Measurements from ENCODE around the gene MIF4GD. TPM values are rescaled to one million over a fixed set of nuclear protein-coding genes. Genes with fewer than 3 reads are reported as not detected.
A peak's percentile ranks its signal among the peaks of the same experiment; 100 is the strongest.
"Not testable (repeated sequence)": the region's sequence is repeated elsewhere in the genome, so short reads cannot be mapped to it uniquely, and the experiment has no call there.

MIF4GD gene
- total RNA-seq, 2 experiments from 2014 or later, result 54.8 to 60.3 TPM

GRCh38 chr17:75301502-75302206 lies 30.6 kb upstream of the MIF4GD start:
- no peak overlapping the region for H3K27ac Mint-ChIP-seq
- POLR2A ChIA-PET, result interaction anchor here (0.8 to 1.2 kb wide), 2 partner anchors 13 to 31 kb away, joined by 3 read pairs; partner anchors contain the start of genes MIF4GD and SLC25A19
- DNase-seq, result no peak
- H3K4me1 Mint-ChIP-seq, result peaks cover 14% of the 10 kb centered on the region
- H3K27me3 Mint-ChIP-seq, result no peaks in the 10 kb centered on the region
- no peak overlapping the region for H3K4me3 Mint-ChIP-seq
- no peaks in the 10 kb centered on the region for H3K9me3 Mint-ChIP-seq
- CTCF ChIA-PET, result no interaction called here
- no peaks in the 10 kb centered on the region for H3K36me3 Mint-ChIP-seq (ENCODE audit: low read depth)

GRCh38 chr17:75301049-75301448 lies 30.0 kb upstream of the MIF4GD start:
- Mint-ChIP-seq H3K27ac (no peak overlapping the region), H3K27me3 (no peaks in the 10 kb centered on the region), H3K36me3 (ENCODE audit: low read depth) (no peaks in the 10 kb centered on the region), H3K4me1 (peaks cover 17% of the 10 kb centered on the region), H3K9me3 (no peaks in the 10 kb centered on the region), H3K4me3 (no peak overlapping the region)
- POLR2A ChIA-PET, result interaction anchor here (1.0 kb wide), 1 partner anchor 16 kb away, joined by 3 read pairs; no protein-coding TSS in a partner anchor
- CTCF ChIA-PET, result interaction anchor here (0.7 kb wide), 1 partner anchor 25 kb away, joined by 4 read pairs; no protein-coding TSS in a partner anchor
- DNase-seq, result no peak

DNA sequence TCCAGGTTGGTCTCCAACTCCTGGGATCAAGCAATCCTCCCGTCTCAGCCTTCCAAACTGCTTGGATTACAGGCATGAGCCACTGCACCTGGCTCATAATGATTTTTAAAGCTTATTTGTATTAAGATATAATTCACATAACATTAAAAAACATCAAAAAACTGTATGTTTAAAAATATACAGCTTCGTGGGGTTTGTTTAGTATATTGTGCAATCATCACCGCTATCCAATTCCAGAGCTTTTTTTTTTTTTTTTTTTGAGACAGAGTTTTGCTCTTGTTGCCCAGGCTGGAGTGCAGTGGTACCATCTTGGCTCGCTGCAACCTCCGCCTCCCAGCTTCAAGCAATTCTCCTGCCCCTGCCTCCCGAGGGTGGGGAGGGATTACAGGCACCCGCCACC lies 29.2 kb upstream of the MIF4GD start:
- ChIA-PET POLR2A (interaction anchor here (1.0 kb wide), 1 partner anchor 17 kb away, joined by 3 read pairs; no protein-coding TSS in a partner anchor), CTCF (interaction anchor here (0.7 to 1.0 kb wide), 2 partner anchors 11 to 26 kb away, joined by 4 to 6 read pairs; partner anchors contain the start of gene SLC25A19)
- Mint-ChIP-seq H3K9me3 (no peaks in the 10 kb centered on the region), H3K4me3 (no peak overlapping the region), H3K4me1 (peaks cover 25% of the 10 kb centered on the region), H3K36me3 (ENCODE audit: low read depth) (no peaks in the 10 kb centered on the region), H3K27me3 (no peaks in the 10 kb centered on the region), H3K27ac (no peak overlapping the region)
- DNase-seq, result no peak

DNA sequence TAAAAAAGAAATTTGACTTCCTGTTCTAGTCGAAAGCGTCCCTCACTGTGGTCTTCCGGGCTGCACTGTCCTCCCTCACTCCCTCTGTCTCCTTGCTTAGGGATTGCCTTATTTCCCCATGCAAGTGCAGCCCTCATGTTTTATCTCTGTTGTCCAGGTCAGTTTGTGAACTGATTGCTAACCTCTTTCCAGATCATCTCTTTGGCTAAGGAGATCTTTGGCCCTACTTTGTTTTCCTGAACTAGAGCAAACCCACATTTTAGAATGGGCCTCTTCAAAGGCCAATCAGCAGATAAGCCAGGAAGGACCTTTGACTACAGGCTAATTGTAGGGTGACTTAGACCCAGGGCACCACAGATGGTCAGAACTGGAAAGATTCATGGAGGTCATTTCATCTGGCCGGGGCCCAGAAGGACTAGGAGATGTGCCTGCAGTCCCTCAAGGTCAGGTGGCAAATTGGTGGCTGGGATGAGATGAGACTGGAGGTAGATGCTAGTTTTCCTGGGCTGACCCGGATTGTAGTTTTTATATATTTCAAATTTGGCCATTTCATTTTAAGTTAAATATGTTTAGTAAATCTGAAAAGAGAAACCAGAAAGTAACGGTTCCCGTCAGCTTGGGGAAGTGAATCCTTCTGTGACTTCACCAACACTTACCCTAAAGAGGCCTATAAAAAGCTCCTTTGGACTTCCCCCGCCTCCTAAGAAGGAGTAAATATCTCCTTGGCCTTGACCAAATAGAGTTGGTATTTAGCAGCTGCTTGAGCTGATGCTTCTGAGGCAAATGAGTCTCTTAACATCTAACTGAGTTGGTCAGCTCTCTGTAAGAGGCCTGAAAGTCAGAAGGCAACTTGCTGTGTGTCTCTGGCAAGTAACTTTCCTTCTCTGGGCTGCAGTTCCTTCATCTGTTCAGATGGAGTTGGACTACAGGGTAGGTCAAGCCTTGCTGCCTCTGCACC lies 24.4 kb upstream of the MIF4GD start:
- no peak for DNase-seq

DNA sequence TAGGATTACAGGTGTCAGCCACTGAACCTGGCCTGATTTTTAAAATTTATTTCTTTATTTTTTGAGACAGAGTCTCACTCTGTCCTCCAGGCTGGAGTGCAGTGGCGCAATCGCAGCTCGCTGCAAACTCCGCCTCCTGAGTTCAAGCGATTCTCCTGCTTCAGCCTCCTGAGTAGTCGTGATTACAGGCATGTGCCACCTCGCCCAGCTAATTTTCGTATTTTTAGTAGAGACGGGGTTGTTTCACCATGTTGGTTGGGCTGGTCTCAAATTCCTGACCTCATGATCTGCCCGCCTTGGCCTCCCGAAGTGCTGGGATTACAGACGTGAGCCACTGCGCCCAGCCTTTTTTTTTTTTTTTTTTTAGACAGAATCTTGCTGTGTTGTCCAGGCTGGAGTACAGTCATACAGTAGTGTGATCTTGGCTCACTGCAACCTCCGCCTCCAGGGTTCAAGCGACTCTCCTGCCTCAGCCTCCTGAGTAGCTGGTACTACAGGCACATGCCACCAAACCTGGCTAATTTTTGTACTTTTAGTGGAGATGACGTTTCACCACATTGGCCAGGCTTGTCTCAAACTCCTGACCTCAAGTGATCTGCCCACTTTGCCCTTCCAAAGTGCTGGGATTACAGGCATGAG lies 21.9 kb upstream of the MIF4GD start:
- H3K36me3 Mint-ChIP-seq (ENCODE audit: low read depth); H3K27me3 Mint-ChIP-seq; H3K4me3 Mint-ChIP-seq; H3K9me3 Mint-ChIP-seq; DNase-seq: not testable (repeated sequence)
- ChIA-PET POLR2A (interaction anchor here (0.6 to 1.0 kb wide), 3 partner anchors 18 to 22 kb away, joined by 3 to 4 read pairs (median 3); partner anchors contain the start of gene MIF4GD), CTCF (interaction anchor here (1.1 kb wide), 1 partner anchor 22 kb away, joined by 3 read pairs; the partner anchor contains the start of gene MIF4GD)
- peaks cover 44% of the 10 kb centered on the region for H3K4me1 Mint-ChIP-seq
- peak overlapping the region; percentile 10 for H3K27ac Mint-ChIP-seq

More for the DNA sequence above, 24.4 kb upstream of the MIF4GD start:
- H3K36me3 Mint-ChIP-seq (ENCODE audit: low read depth), result peaks cover 2% of the 10 kb centered on the region
- CTCF ChIA-PET, result interaction anchor here (0.6 to 2.8 kb wide), 9 partner anchors 25 to 458 kb away, joined by 3 to 22 read pairs (median 4); partner anchors contain the start of genes GRB2 and MIF4GD
- H3K4me3 Mint-ChIP-seq, result peak overlapping the region; percentile 46
- H3K4me1 Mint-ChIP-seq, result peaks cover 36% of the 10 kb centered on the region
- POLR2A ChIA-PET, result interaction anchor here (0.6 to 3.7 kb wide), 5 partner anchors 13 to 109 kb away, joined by 3 to 34 read pairs (median 4); partner anchors contain the start of genes GGA3, GRB2 and MIF4GD
- no peaks in the 10 kb centered on the region for H3K9me3 Mint-ChIP-seq
- peak overlapping the region; percentile 87 for H3K27ac Mint-ChIP-seq
- H3K27me3 Mint-ChIP-seq, result no peaks in the 10 kb centered on the region

DNA sequence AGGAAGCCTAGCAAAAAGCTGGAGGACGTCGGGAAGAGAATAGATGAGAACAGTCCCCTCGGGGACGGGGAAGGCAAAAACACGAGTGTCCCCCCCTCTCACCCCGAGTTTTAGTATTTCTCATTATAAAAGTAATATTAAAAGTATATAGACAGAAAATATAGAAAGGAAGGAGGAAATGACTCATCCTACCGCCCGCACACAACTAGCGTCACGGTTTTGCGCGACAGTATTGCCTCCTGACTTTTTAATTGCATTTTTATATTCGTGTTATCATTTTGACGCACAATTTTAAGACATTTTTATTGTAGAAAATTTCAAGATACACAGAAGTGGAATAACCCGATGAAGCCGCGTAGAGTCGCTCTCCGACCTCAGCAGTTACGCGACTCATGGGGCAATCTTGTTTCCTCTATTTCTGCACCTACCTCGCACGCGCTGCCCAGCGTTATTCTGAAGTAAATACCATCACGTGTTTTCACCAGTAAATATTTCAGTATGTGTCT lies 18.9 kb upstream of the MIF4GD start:
- H3K27ac Mint-ChIP-seq, result peak overlapping the region; percentile 100
- ChIA-PET CTCF (interaction anchor here (0.7 to 4.6 kb wide), 27 partner anchors 8 to 566 kb away, joined by 3 to 105 read pairs (median 5); partner anchors contain the start of genes CDR2L, GGA3, GRB2 and MIF4GD), POLR2A (interaction anchor here (0.6 to 4.2 kb wide), 36 partner anchors 8 to 651 kb away, joined by 3 to 124 read pairs (median 5); partner anchors contain the start of genes ATP5PD, FBF1, FDXR and GALK1)
- no peaks in the 10 kb centered on the region for H3K9me3 Mint-ChIP-seq
- no peaks in the 10 kb centered on the region for H3K27me3 Mint-ChIP-seq
- DNase-seq, result peak; percentile 80
- peaks cover 31% of the 10 kb centered on the region for H3K4me1 Mint-ChIP-seq
- peak overlapping the region; percentile 97 for H3K4me3 Mint-ChIP-seq
- H3K36me3 Mint-ChIP-seq (ENCODE audit: low read depth), result peaks cover 16% of the 10 kb centered on the region

DNA sequence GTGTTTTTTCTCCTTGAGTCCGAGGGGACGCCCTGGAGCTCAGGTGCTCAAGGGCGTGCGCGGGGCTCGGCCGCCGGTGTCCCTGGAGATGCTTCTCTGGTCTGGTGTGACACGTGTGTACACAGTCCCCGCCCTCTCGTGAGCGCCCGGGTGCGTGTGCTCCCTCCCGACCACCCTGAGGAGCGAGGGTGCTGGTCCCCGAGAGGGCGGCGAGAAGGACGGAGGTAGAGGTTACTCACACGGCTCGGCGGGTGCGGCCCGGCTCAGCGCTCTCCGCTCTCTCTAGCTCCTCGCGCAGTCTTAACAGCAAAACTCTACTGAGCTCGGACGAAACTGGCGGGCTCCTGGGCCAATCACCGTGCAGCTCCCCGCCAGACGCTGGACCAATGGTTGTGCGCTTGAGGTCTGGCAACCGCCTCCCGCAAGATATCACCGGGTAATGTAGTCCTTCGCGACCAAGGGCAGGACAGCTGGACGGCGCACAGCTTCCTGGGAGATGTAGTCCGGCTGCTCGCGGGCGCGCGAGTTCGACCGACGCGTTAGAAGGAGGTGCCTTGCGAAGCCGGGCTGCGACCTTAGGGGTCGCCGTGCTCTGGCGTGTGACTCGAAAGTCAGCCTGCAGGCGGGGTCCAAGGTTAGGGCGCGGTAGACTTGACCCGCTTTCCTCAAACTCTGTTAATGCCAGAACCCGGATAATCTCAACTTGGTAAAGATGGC lies 18.2 kb upstream of the MIF4GD start, which contains the start of gene SLC25A19:
Gene SLC25A19 (minus strand): TSS at position 319 of the 717 bp plus-strand sequence. CDS start 2,669 bp downstream, outside the sequence.
- Mint-ChIP-seq H3K27ac (peak within 1 kb of the TSS; percentile 100), H3K27me3 (no peaks in the 10 kb centered on the region), H3K36me3 (ENCODE audit: low read depth) (peaks cover 17% of the 10 kb centered on the region), H3K4me3 (peak within 1 kb of the TSS; percentile 97), H3K9me3 (no peaks in the 10 kb centered on the region), H3K4me1 (peaks cover 29% of the 10 kb centered on the region)
- POLR2A ChIA-PET, result interaction anchor here (0.6 to 4.2 kb wide), 42 partner anchors 9 to 652 kb away, joined by 3 to 124 read pairs (median 5); partner anchors contain the start of genes ATP5PD, FBF1, FDXR and GALK1
- CTCF ChIA-PET, result interaction anchor here (0.5 to 4.6 kb wide), 29 partner anchors 8 to 566 kb away, joined by 3 to 105 read pairs (median 4); partner anchors contain the start of genes CDR2L, GGA3, GRB2 and MIF4GD
- DNase-seq, result peak; percentile 99

- DNase-seq, result peak; percentile 55
- H3K4me3 Mint-ChIP-seq, result peak overlapping the region; percentile 97
- peak overlapping the region; percentile 100 for H3K27ac Mint-ChIP-seq
- POLR2A ChIA-PET, result interaction anchor here (0.6 to 4.2 kb wide), 38 partner anchors 9 to 652 kb away, joined by 3 to 124 read pairs (median 5); partner anchors contain the start of genes ATP5PD, FBF1, FDXR and GGA3
- H3K36me3 Mint-ChIP-seq (ENCODE audit: low read depth), result peaks cover 18% of the 10 kb centered on the region
- no peaks in the 10 kb centered on the region for H3K27me3 Mint-ChIP-seq
- CTCF ChIA-PET, result interaction anchor here (0.5 to 4.6 kb wide), 29 partner anchors 9 to 567 kb away, joined by 3 to 105 read pairs (median 4); partner anchors contain the start of genes CDR2L, GGA3, GRB2 and MIF4GD
- H3K9me3 Mint-ChIP-seq, result no peaks in the 10 kb centered on the region
- peaks cover 28% of the 10 kb centered on the region for H3K4me1 Mint-ChIP-seq
Observed at GRCh38 chr17:75288770-75289114, 17.7 kb upstream of the MIF4GD start.

DNA sequence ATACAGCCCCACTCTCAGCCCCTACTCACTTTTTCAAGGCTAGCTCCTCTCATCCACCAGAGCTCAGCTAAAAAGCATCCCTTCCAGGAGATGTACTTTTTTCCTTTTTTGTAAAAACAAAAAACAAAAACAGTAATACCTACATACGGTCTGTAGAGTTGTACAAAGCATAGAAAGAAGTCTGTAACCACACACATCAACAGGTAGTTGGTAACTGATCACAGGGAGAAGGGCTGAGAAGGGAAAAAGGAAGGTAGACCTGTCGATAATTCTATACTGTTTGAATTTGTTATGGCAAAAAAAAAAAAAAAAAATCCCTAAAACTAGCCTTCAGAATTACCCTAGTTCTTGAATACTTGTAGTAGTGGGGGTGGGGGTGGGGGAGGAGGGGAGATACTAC lies 17.3 kb upstream of the MIF4GD start:
- H3K4me3 Mint-ChIP-seq, result peak overlapping the region; percentile 97
- POLR2A ChIA-PET, result interaction anchor here (1.0 to 4.2 kb wide), 20 partner anchors 10 to 653 kb away, joined by 3 to 124 read pairs (median 8); partner anchors contain the start of genes ATP5PD, FBF1, GGA3 and GRB2
- CTCF ChIA-PET, result interaction anchor here (1.3 to 4.6 kb wide), 9 partner anchors 9 to 378 kb away, joined by 3 to 105 read pairs (median 6); partner anchors contain the start of genes GGA3, MIF4GD, MRPS7 and RECQL5

DNA sequence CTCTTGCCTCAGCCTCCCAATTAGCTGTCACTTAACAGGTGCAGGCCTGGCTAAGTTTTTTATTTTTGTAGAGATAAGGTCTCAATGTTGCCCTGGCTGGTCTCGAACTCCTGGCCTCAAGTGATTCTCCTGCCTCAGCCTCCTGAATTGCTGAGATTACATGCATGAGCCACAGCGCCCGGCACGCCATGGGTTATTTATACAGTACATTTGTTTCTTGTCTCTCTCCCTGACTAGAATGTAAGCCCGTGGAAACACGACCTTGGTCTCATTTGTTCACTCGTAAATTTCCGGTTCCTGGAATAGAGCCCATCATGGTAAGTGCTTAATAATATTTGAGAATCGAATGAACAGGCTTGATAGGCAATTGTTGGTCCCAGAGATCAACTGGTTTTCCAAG lies 16.2 kb upstream of the MIF4GD start:
- Mint-ChIP-seq H3K27me3 (no peaks in the 10 kb centered on the region), H3K4me3 (peak overlapping the region; percentile 17), H3K4me1 (peaks cover 28% of the 10 kb centered on the region), H3K36me3 (ENCODE audit: low read depth) (peaks cover 24% of the 10 kb centered on the region), H3K9me3 (no peaks in the 10 kb centered on the region), H3K27ac (no peak overlapping the region)
- ChIA-PET POLR2A (interaction anchor here (1.5 to 3.5 kb wide), 2 partner anchors 14 to 26 kb away, joined by 9 to 18 read pairs; partner anchors contain the start of genes GGA3, MIF4GD and MRPS7), CTCF (interaction anchor here (1.2 kb wide), 1 partner anchor 16 kb away, joined by 4 read pairs; the partner anchor contains the start of gene MIF4GD)
- no peak for DNase-seq

More for the DNA sequence above, 17.3 kb upstream of the MIF4GD start:
- Mint-ChIP-seq H3K4me1 (peaks cover 28% of the 10 kb centered on the region), H3K9me3 (no peaks in the 10 kb centered on the region), H3K27ac (peak overlapping the region; percentile 100), H3K36me3 (ENCODE audit: low read depth) (peaks cover 22% of the 10 kb centered on the region), H3K27me3 (no peaks in the 10 kb centered on the region)
- DNase-seq, result no peak

GRCh38 chr17:75285123-75285522 lies 14.1 kb upstream of the MIF4GD start:
- no peaks in the 10 kb centered on the region for H3K9me3 Mint-ChIP-seq
- no peak for DNase-seq
- CTCF ChIA-PET, result no interaction called here
- H3K27me3 Mint-ChIP-seq, result no peaks in the 10 kb centered on the region
- no peak overlapping the region for H3K4me3 Mint-ChIP-seq
- H3K27ac Mint-ChIP-seq, result no peak overlapping the region
- H3K4me1 Mint-ChIP-seq, result peaks cover 22% of the 10 kb centered on the region
- POLR2A ChIA-PET, result interaction anchor here (1.6 to 3.5 kb wide), 2 partner anchors 12 to 23 kb away, joined by 6 to 18 read pairs; partner anchors contain the start of genes GGA3, MIF4GD and MRPS7
- peaks cover 32% of the 10 kb centered on the region for H3K36me3 Mint-ChIP-seq (ENCODE audit: low read depth)

Measured in activated CD4-positive, alpha-beta memory T cell treated with anti-CD3 and anti-CD28 coated beads, Interleukin-2, amount 10 ng/mL, durations not matched to agents 7 days and 5 days (primary cell).